Measurements from ENCODE around the gene CHPF. TPM values are rescaled to one million over a fixed set of nuclear protein-coding genes. Genes with fewer than 3 reads are reported as not detected.

Gene CHPF
- total and polyA plus RNA-seq, 10 of the 15 experiments (the other 5 are each of a cell fraction or from before 2014, with no cell fraction given), result 0.09 to 17.4 (median 8.3) TPM; not detected in 1

GRCh38 chr2:219592736-219593135 lies 49.1 kb upstream of the CHPF start:
- CTCF ChIA-PET, result no interaction called here
- 54% methylated on average over 6 of the region's 6 CpGs for WGBS (ENCODE audit: insufficient coverage, insufficient replicate concordance, low lambda C conversion rate, missing lambda C conversion rate)

More at GRCh38 chr2:219592736-219593135, 49.1 kb upstream of the CHPF start:
- intact Hi-C loops (cut with micrococcal nuclease; ENCODE audit: unreplicated experiment), result no loop called here
- Histone ChIP-seq H4K20me1 (ENCODE audit: control insufficient read depth, insufficient read depth) (no peaks in the 10 kb centered on the region), H3K27ac (ENCODE audit: control insufficient read depth, insufficient read depth) (no peak overlapping the region), H3K4me3 (no peak overlapping the region), H3K4me2 (ENCODE audit: control insufficient read depth, insufficient read depth) (no peak overlapping the region), H3K9ac (ENCODE audit: control insufficient read depth, insufficient read depth, low read length) (no peak overlapping the region), H3K27me3 (replicated peaks in 1 of 2; ENCODE audit: control insufficient read depth in 2 of 2, insufficient read depth in 2 of 2, low read length in 1 of 2) (no peaks in the 10 kb centered on the region; a peak in 1 of 4 replicates), H3K9me3 (replicated peaks; ENCODE audit: control insufficient read depth, insufficient read depth, low read length) (no peaks in the 10 kb centered on the region), H3K4me1 (ENCODE audit: control insufficient read depth, insufficient read depth, low read length) (no peaks in the 10 kb centered on the region), H2AFZ (ENCODE audit: control insufficient read depth, low read depth, low read length) (no peak overlapping the region), H3K36me3 (ENCODE audit: control insufficient read depth in 2 of 2, insufficient read depth in 2 of 2, low read length in 1 of 2) (no peaks in the 10 kb centered on the region), H3K79me2 (ENCODE audit: control insufficient read depth, insufficient read depth, low read length) (no peaks in the 10 kb centered on the region)
- POLR2A ChIA-PET, result no interaction called here
- BruUV-seq (replicated peaks), result no TSS peak
- in situ Hi-C loops (cut with MboI), result no loop called here
- ATAC-seq, result no peak
- TF ChIP-seq ZNF217 (IDR thresholded peaks at IDR 0.05), result no peak
- TF ChIP-seq ZNF687 (IDR thresholded peaks at IDR 0.05), result no peak
- TF ChIP-seq RUNX3 (IDR thresholded peaks at IDR 0.05; ENCODE audit: low read length), result no peak
- no peak for DNase-seq (ENCODE audit: low read depth, low spot score)
- SMC1A ChIA-PET (ENCODE audit: uncharacterized antibody, unreplicated experiment), result no interaction called here
- no peak for FAIRE-seq
- RAD21 ChIA-PET (ENCODE audit: unreplicated experiment), result no interaction called here

Data from GM12878 (cell line).